ENCODE data around the gene NAP1L4. TPM values are rescaled to one million over a fixed set of nuclear protein-coding genes. Genes with fewer than 3 reads are reported as not detected.

NAP1L4 gene
- total and polyA plus RNA-seq, 2 of the 8 experiments (the other 6 are each of a cell fraction or from before 2014, with no cell fraction given), result 75.8 to 194 TPM

DNA sequence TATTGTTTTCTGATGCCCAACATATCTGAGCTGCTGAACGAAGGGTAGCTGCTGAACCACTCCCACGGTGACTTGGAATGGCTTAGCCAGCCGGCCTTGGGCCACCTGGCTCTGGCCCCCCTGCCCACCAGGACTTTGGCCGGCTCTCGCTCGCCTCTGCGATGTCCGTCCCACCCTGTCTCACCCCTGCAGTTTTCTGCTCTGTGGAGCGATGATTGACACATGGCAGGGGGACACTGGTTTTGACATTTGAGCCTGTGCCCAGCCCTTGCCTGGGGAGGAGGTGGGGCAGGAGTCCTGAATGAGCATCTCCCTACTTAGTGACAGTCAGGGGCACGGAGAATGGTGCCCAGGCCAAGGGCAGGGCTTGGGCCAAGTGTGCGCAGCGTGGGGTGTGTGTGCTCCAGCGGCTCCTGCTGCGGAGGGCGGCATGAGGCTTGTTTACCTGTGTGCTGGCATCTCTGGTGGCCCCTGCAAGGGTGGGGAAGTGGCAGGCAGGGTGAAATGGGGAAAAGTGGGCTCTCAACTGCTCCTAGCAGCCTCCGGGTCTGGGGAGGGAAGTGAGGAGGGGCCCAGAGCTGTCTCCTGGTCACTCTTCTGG, 90.8 kb downstream of the NAP1L4 start (continued):
- TF ChIP-seq CHD7 (IDR thresholded peaks at IDR 0.05; ENCODE audit: insufficient replicate concordance, low read length) (no peak), CHD1 (IDR thresholded peaks at IDR 0.05; ENCODE audit: low read depth, low read length) (no peak), E2F6 (IDR thresholded peaks at IDR 0.05) (no peak), GTF2F1 (IDR thresholded peaks at IDR 0.05; ENCODE audit: borderline replicate concordance, low read depth, low read length) (no peak), ZNF274 (IDR thresholded peaks at IDR 0.05; ENCODE audit: borderline replicate concordance, extremely low read depth, low read length) (no peak), NRF1 (IDR thresholded peaks at IDR 0.05; ENCODE audit: low read depth, low read length) (no peak), CTCF (IDR thresholded peaks at IDR 0.05; ENCODE audit: control extremely low read depth in 1 of 3, insufficient read depth in 1 of 3, low read depth in 1 of 3, low read length in 3 of 3) (no peak), BACH1 (IDR thresholded peaks at IDR 0.05; ENCODE audit: low read length) (no peak)

All from H1 (cell line).